ENCODE results near the gene CYP2B6. TPM values are rescaled to one million over a fixed set of nuclear protein-coding genes. Genes with fewer than 3 reads are reported as not detected.

Gene CYP2B6
- total RNA-seq, 2 donors from 2014 or later: not detected

DNA sequence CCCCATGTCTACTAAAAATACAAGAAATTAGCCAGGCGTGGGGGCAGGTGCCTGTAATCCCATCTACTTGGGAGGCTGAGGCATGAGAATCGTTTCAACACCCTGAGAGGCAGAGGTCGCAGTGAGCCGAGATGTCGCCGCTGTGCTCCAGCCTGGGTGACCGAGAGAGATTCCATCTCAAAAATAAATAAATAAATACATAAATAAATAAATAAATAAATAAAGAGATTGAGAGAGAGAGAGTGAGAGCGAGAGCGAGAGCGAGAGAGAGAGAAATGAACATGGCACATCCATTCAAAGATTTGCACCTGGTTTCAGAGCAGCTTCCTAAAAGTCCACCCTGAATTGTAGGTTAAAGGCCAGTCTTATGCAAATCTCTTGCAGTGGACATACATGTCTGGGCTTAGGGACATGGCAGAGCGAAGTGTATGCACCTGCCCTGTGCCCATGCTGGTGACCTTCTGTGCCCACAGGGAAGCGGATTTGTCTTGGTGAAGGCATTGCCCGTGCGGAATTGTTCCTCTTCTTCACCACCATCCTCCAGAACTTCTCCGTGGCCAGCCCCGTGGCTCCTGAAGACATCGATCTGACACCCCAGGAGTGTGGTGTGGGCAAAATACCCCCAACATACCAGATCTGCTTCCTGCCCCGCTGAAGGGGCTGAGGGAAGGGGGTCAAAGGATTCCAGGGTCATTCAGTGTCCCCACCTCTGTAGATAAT, 42.3 kb upstream of the CYP2B6 start:
- 81 to 83% methylated on average over 18 of the region's 18 CpGs for WGBS, 2 donors

DNA sequence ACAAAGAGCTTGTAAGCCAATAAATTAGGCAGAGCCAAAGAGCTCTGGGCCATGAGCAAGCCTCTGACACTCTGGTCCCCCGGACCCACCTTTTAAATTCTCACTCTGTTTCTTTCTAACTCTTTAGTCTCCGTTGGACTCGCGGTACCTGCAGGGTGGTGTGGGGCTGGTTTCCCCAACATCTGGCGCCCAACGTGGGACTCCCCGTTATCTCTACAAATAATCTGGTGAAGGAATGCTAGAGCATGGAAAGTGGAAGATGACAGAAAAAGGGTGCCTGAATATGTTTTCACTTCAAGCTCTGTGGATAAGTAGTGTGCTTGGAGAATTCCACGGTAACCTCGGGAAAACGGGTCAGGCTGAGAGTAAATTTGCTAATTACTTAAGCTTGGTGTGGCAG, 36.5 kb upstream of the CYP2B6 start:
- Histone ChIP-seq H3K4me1 (no peaks in the 10 kb centered on the region), H3K36me3 (replicated peaks in 1 of 2; ENCODE audit: insufficient read depth in 1 of 2, low read depth in 2 of 2) (no peaks in the 10 kb centered on the region), H3K27ac (no peak overlapping the region), H3K4me3 (no peak overlapping the region), H3K27me3 (no peaks in the 10 kb centered on the region), H3K9me3 (peaks cover 0 to 28% (median 0%) of the 10 kb centered on the region in 3 donors)
- intact Hi-C loops (cut with DNase I): no loop called here
- DNase-seq: no peak
- TF ChIP-seq, protein P1, sequence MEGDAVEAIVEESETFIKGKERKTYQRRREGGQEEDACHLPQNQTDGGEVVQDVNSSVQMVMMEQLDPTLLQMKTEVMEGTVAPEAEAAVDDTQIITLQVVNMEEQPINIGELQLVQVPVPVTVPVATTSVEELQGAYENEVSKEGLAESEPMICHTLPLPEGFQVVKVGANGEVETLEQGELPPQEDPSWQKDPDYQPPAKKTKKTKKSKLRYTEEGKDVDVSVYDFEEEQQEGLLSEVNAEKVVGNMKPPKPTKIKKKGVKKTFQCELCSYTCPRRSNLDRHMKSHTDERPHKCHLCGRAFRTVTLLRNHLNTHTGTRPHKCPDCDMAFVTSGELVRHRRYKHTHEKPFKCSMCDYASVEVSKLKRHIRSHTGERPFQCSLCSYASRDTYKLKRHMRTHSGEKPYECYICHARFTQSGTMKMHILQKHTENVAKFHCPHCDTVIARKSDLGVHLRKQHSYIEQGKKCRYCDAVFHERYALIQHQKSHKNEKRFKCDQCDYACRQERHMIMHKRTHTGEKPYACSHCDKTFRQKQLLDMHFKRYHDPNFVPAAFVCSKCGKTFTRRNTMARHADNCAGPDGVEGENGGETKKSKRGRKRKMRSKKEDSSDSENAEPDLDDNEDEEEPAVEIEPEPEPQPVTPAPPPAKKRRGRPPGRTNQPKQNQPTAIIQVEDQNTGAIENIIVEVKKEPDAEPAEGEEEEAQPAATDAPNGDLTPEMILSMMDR (IDR thresholded peaks at IDR 0.05): no peak
- no peak for TF ChIP-seq POLR2A (IDR thresholded peaks at IDR 0.05)
- WGBS, 2 donors: 76 to 77% methylated on average over 10 of the region's 10 CpGs
- no peak for ATAC-seq

More for the DNA sequence above, 42.3 kb upstream of the CYP2B6 start:
- no peak overlapping the region for H3K27ac ChIP-seq
- H3K9me3 ChIP-seq: peaks cover 0 to 10% (median 0%) of the 10 kb centered on the region in 3 donors
- H3K4me1 ChIP-seq: no peaks in the 10 kb centered on the region
- H3K36me3 ChIP-seq (replicated peaks in 1 of 2; ENCODE audit: insufficient read depth in 1 of 2, low read depth in 2 of 2): no peaks in the 10 kb centered on the region
- intact Hi-C loops (cut with DNase I): no loop called here
- DNase-seq (no peak), ATAC-seq (no peak)
- H3K4me3 ChIP-seq: no peak overlapping the region
- H3K27me3 ChIP-seq: no peaks in the 10 kb centered on the region
- no peak for TF ChIP-seq POLR2A (IDR thresholded peaks at IDR 0.05)
- TF ChIP-seq, protein P1 (IDR thresholded peaks at IDR 0.05): no peak

- DNase-seq (no peak), ATAC-seq (no peak)
- no peaks in the 10 kb centered on the region for H3K36me3 ChIP-seq (replicated peaks in 1 of 2; ENCODE audit: insufficient read depth in 1 of 2, low read depth in 2 of 2)
- H3K4me3 ChIP-seq: no peak overlapping the region
- peaks cover 0 to 12% (median 0%) of the 10 kb centered on the region in 3 donors for H3K9me3 ChIP-seq
- TF ChIP-seq POLR2A (IDR thresholded peaks at IDR 0.05): no peak
- TF ChIP-seq, protein P1 (IDR thresholded peaks at IDR 0.05): no peak
- no peak overlapping the region for H3K27ac ChIP-seq
- 42 to 68% methylated on average over 1 of the region's 1 CpG for WGBS, 2 donors
- H3K4me1 ChIP-seq: no peaks in the 10 kb centered on the region
- H3K27me3 ChIP-seq: no peaks in the 10 kb centered on the region
- intact Hi-C loops (cut with DNase I): no loop called here
Measured at GRCh38 chr19:40959338-40959737, 31.7 kb upstream of the CYP2B6 start.

- intact Hi-C loops (cut with DNase I): no loop called here
- DNase-seq: no peak
- ATAC-seq: no peak
- no peak overlapping the region for H3K27ac ChIP-seq
- H3K4me1 ChIP-seq: no peaks in the 10 kb centered on the region
- H3K9me3 ChIP-seq: peaks cover 0 to 3% (median 0%) of the 10 kb centered on the region in 3 donors
- no peaks in the 10 kb centered on the region for H3K27me3 ChIP-seq
- H3K36me3 ChIP-seq (replicated peaks in 1 of 2; ENCODE audit: insufficient read depth in 1 of 2, low read depth in 2 of 2): no peaks in the 10 kb centered on the region
- TF ChIP-seq POLR2A (IDR thresholded peaks at IDR 0.05): no peak
- TF ChIP-seq, protein P1 (IDR thresholded peaks at IDR 0.05): no peak
- WGBS, 2 donors: 15 to 47% methylated on average over 1 of the region's 1 CpG
- H3K4me3 ChIP-seq: no peak overlapping the region
Measured at GRCh38 chr19:40960062-40960685, 30.9 kb upstream of the CYP2B6 start.

Data from body of pancreas (tissue), 4 donors.